HG02943 (cell line): ENCODE data around the gene PLCL2.

Experiments
- ATAC-seq: cut with Tn5 transposase; IDR thresholded peaks from one replicate; pipeline ENCODE4 v1.9.1; 2021; ENCODE audit warnings: mild to moderate bottlenecking, low read depth, moderate library complexity; ENCODE audit not compliant: unreplicated experiment

PLCL2 gene

DNA sequence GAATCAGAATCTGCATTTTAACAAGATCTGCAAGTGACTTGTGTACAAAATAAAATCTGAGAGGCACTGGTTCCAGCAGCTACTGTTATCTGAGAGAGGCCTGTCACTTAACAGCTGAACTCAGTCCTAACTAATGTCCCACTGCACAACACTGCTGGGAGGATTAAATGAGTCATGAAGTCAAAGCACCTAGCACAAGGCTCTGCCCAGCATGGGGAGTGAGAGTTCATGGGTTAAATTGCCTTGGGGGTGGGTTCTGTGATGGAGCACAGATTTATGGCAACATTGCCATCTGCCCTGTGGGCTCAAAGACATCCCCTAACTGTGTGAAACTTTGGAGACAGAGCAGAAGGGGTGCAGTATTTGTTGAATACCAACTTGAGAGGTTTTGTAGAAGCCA is 250.9 kb downstream of the PLCL2 start:
- ATAC-seq, result no peak

DNA sequence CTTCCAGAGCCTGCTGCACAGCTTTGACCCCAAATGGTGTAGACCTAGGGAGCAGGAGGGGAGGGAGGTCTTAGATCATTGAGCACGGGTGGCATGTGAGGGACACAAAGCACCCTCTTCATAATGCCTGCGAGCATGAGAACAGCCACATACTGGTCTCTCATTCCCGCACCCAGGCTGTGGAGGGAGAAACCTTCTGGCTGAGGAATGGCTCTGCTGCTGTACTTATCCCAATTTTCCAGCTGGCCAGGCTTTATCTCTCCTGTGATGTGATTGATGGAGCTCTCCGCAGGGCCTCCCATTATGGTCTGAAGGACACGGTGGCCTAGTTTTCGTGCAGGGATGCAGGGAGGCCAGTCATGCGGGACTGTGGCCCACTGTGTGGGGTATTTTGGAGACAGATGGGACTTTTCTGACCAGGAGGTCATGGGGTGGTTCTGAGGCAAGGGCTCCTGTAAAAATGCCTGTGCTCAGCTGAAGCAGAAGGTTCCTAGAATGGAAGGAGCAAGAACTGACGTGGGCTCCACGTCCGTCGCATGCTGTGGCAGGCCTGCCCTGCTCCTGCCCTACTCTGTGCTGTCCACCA is 251.5 kb downstream of the PLCL2 start:
- ATAC-seq, result no peak

DNA sequence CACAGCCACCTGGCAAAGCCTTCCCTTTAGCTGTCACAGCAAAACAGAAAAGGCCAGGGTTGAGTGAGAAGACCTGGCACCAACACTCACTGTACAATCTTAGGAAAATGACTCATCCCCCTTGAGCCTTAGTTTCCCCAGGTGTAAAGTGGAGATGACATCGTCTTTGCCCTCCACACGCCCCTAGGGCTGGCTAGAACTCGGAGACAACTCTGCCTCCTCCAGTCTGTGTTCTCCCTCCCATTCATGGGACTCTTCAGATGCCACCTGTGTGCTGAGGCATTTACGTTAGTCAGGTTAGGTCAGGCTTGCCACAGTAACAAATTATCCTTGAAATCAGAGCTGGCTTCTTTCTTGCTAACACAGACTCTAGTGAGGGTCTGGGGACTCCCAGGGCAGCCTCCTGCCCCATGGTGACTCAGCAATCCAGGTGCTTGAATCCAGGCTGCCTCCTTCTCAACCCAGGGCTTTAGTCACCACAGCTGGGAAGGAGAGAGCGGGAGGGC is 252.6 kb downstream of the PLCL2 start:
- ATAC-seq, result no peak

DNA sequence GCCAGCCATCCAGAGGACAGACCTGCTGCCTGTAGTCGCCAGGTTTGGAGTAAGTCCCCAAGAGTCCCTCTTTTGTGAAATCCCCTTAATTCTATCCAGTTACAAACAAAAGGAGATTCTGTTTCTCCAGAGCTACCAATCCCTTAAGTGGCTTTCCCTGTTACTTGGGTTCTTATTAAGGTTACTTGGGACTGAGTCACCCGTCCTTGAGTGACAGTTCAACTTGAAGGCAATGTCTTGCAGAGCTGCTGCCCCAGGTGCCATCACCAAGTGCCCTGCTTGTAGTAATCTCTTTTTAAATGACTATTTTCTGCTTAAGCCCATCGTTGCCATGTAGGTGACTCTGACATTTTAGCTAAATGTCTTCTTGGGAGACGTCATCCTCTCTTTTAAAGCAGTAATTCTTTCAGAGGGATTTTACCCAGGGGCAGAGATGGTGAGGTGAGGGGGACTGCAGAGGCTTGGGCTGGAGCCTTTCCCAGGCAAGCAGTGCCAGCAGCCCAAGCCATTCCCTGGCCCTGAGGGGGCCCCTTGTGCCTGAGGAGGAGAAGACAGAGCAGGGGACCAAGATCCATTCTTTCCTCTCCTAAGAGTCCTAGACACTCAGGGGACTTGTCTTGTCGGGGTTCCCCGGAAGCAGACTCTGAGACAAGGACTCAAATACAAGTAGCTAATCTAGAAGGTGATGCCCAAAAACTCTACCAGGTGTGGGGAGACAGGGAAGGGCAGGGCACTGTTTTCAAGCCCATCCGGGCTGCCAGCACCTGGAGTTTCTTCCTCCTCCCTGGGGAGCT is 253.7 kb downstream of the PLCL2 start:
- ATAC-seq, result no peak
